Neural progenitor cell (in vitro differentiated cells): ENCODE data around the gene FAM53B.

Experiments used
- CTCF ChIP-seq: fragments of 200-600 bp; sonication (generic); IDR thresholded peaks from 2 replicates; pipeline ENCODE4 v1.5.1; 2017; ENCODE audit warnings: antibody characterized with exemption, mild to moderate bottlenecking
- EZH2 ChIP-seq: fragments of 200-600 bp; sonication (generic); IDR thresholded peaks from 2 replicates; pipeline ENCODE4 v1.6.1; 2017; ENCODE audit warnings: antibody characterized with exemption, mild to moderate bottlenecking, moderate library complexity

DNA sequence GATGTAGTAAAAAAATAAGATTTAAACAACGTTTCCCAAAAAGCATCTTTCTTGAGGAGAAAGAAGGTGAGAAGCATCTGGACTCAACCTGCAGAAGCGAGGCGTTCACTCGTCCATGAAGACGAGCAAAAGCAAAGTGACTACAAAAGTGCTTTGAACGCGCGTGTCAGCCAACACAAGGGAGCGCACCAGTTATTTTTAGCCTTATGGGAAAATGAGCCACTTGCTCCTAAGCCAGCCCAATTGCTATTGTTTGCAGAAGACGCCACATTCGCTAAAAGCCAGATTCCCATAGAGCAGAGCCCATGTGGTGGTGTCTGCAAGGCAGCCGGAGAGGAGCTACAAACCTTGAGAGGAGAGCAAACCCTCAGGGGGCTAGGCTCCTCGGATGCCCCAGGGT lies 122.5 kb downstream of the FAM53B start:
- TF ChIP-seq CTCF, result no peak
- no peak for TF ChIP-seq EZH2
